ENCODE results near the gene OR9G4.

Gene OR9G4

GRCh38 chr11:56740886-56741285 lies 7.6 kb downstream of the OR9G4 start:
- no peak for TF ChIP-seq CTCF (IDR thresholded peaks at IDR 0.05; ENCODE audit: low read depth, low read length, poor library complexity, severe bottlenecking)
- TF ChIP-seq EZH2phosphoT487 (IDR thresholded peaks at IDR 0.05; ENCODE audit: borderline replicate concordance, low read length) = no peak
- H3K79me2 ChIP-seq (ENCODE audit: control insufficient read depth, low read length) = no peaks in the 10 kb centered on the region
- no peak overlapping the region for H3K4me3 ChIP-seq (ENCODE audit: low read length)
- no peaks in the 10 kb centered on the region for H3K4me1 ChIP-seq (ENCODE audit: control insufficient read depth, low read length)
- no peaks in the 10 kb centered on the region for H4K20me1 ChIP-seq (ENCODE audit: control insufficient read depth, insufficient read depth, low read depth, low read length)
- H3K9me2 ChIP-seq (replicated peaks; ENCODE audit: control insufficient read depth, low read length) = no peaks in the 10 kb centered on the region
- no peak overlapping the region for H3K27ac ChIP-seq (ENCODE audit: low read depth, low read length)
- no peaks in the 10 kb centered on the region for H3K36me3 ChIP-seq (ENCODE audit: control insufficient read depth, low read length)
- no peaks in the 10 kb centered on the region for H3F3A ChIP-seq (ENCODE audit: control insufficient read depth, insufficient read depth)
- no peaks in the 10 kb centered on the region; the same call in 1 of the 2 replicates for H3K9me3 ChIP-seq (ENCODE audit: control insufficient read depth, insufficient read depth, low read length)
- H3K4me2 ChIP-seq (ENCODE audit: low read length) = no peak overlapping the region
- H3K27me3 ChIP-seq (ENCODE audit: control insufficient read depth, low read length) = no peaks in the 10 kb centered on the region

- Histone ChIP-seq H3K79me2 (ENCODE audit: control insufficient read depth, low read length) (no peaks in the 10 kb centered on the region), H3K9me2 (replicated peaks; ENCODE audit: control insufficient read depth, low read length) (no peaks in the 10 kb centered on the region), H3K27ac (ENCODE audit: low read depth, low read length) (no peak overlapping the region), H3K36me3 (ENCODE audit: control insufficient read depth, low read length) (no peaks in the 10 kb centered on the region), H4K20me1 (ENCODE audit: control insufficient read depth, insufficient read depth, low read depth, low read length) (no peaks in the 10 kb centered on the region), H3K4me1 (ENCODE audit: control insufficient read depth, low read length) (no peaks in the 10 kb centered on the region), H3K9me3 (ENCODE audit: control insufficient read depth, insufficient read depth, low read length) (no peaks in the 10 kb centered on the region; the same call in 1 of the 2 replicates), H3K4me3 (ENCODE audit: low read length) (no peak overlapping the region), H3K4me2 (ENCODE audit: low read length) (no peak overlapping the region), H3F3A (ENCODE audit: control insufficient read depth, insufficient read depth) (no peaks in the 10 kb centered on the region), H3K27me3 (ENCODE audit: control insufficient read depth, low read length) (no peaks in the 10 kb centered on the region)
- TF ChIP-seq EZH2phosphoT487 (IDR thresholded peaks at IDR 0.05; ENCODE audit: borderline replicate concordance, low read length) = no peak
- TF ChIP-seq CTCF (IDR thresholded peaks at IDR 0.05; ENCODE audit: low read depth, low read length, poor library complexity, severe bottlenecking) = no peak
Observed at GRCh38 chr11:56740107-56740506, 8.4 kb downstream of the OR9G4 start.

GRCh38 chr11:56720513-56720912 lies 28.0 kb downstream of the OR9G4 start:
- Histone ChIP-seq H3K4me2 (ENCODE audit: low read length) (no peak overlapping the region), H3K79me2 (ENCODE audit: control insufficient read depth, low read length) (no peaks in the 10 kb centered on the region), H3K9me3 (ENCODE audit: control insufficient read depth, insufficient read depth, low read length) (no peaks in the 10 kb centered on the region), H3K9me2 (replicated peaks; ENCODE audit: control insufficient read depth, low read length) (no peaks in the 10 kb centered on the region), H3K27ac (ENCODE audit: low read depth, low read length) (no peak overlapping the region), H3K27me3 (ENCODE audit: control insufficient read depth, low read length) (no peaks in the 10 kb centered on the region), H3K4me3 (ENCODE audit: low read length) (no peak overlapping the region), H4K20me1 (ENCODE audit: control insufficient read depth, insufficient read depth, low read depth, low read length) (no peaks in the 10 kb centered on the region), H3K4me1 (ENCODE audit: control insufficient read depth, low read length) (no peaks in the 10 kb centered on the region), H3F3A (ENCODE audit: control insufficient read depth, insufficient read depth) (no peaks in the 10 kb centered on the region), H3K36me3 (ENCODE audit: control insufficient read depth, low read length) (no peaks in the 10 kb centered on the region)
- TF ChIP-seq EZH2phosphoT487 (IDR thresholded peaks at IDR 0.05; ENCODE audit: borderline replicate concordance, low read length) = no peak
- no peak for TF ChIP-seq CTCF (IDR thresholded peaks at IDR 0.05; ENCODE audit: low read depth, low read length, poor library complexity, severe bottlenecking)
